Gastrocnemius medialis (tissue), 4 donors: ENCODE results near the gene GAA.

Experiments
- CTCF ChIP-seq, 5 experiments: fragments of 450-650 bp in 3 of 5; fragments of 200-600 bp in 2 of 5; sonication (generic) in 2 of 5; IDR thresholded peaks in 4 of 5; conservative IDR thresholded peaks in 1 of 5; 1 replicate in 4 of 5; 2 replicates in 1 of 5; pipeline ENCODE4 v1.5.1; 2016 to 2019; ENCODE audit warnings: antibody characterized with exemption in 5 of 5, mild to moderate bottlenecking in 3 of 5, moderate library complexity in 3 of 5
- POLR2A ChIP-seq, 2 donors: fragments of 450-650 bp; IDR thresholded peaks; one replicate each; pipeline ENCODE4 v1.6.1; 2017; ENCODE audit warnings: antibody characterized with exemption in 2 of 2, mild to moderate bottlenecking in 2 of 2, moderate library complexity in 2 of 2

GRCh38 chr17:80169107-80169506 is 67.7 kb downstream of the GAA start:
- TF ChIP-seq CTCF (IDR thresholded peaks at IDR 0.05 in 4 of 5, conservative IDR thresholded peaks at IDR 0.05 in 1 of 5) (no peak), POLR2A (IDR thresholded peaks at IDR 0.05) (no peak)
